ENCODE measurements around the gene MAP3K8.

- TF ChIP-seq CTCF (IDR thresholded peaks at IDR 0.05 in 4 of 5, conservative IDR thresholded peaks at IDR 0.05 in 1 of 5) (no peak), POLR2A (IDR thresholded peaks at IDR 0.05) (no peak)
These were observed 56.5 kb downstream of the MAP3K8 start for GRCh38 chr10:30490289-30491000.

Measured in gastrocnemius medialis (tissue), 4 donors.